Brain microvascular endothelial cell (primary cell): ENCODE results near the gene LRRC43.

ENCODE experiments used
- DNase-seq: peaks from one replicate; pipeline ENCODE4 v3.0.0-alpha.2; 2020
- H3K27ac ChIP-seq: fragments of 250-450 bp; sonication (Bioruptor Pico); 2 replicates; pipeline ENCODE4 v1.5.1; 2020; ENCODE audit warnings: mild to moderate bottlenecking, moderate library complexity
- H3K27me3 ChIP-seq: fragments of 250-450 bp; sonication (Bioruptor Pico); replicated peaks from 2 replicates; pipeline ENCODE4 v1.5.1; 2020; ENCODE audit warnings: mild to moderate bottlenecking
- H3K36me3 ChIP-seq: fragments of 250-450 bp; sonication (Bioruptor Pico); replicated peaks from 2 replicates; pipeline ENCODE4 v1.5.1; 2020; ENCODE audit warnings: mild to moderate bottlenecking
- H3K4me3 ChIP-seq: 2 replicates; pipeline ENCODE4 v1.5.1; 2011; ENCODE audit warnings: low read depth, mild to moderate bottlenecking, control low read depth, low read length, moderate library complexity
- CTCF ChIP-seq: IDR thresholded peaks from 2 replicates; pipeline ENCODE4 v1.5.1; 2011; ENCODE audit warnings: low read depth, mild to moderate bottlenecking, moderate library complexity, low read length, control low read depth, inconsistent platforms; ENCODE audit errors: missing control alignments
- in situ Hi-C: cut with HindIII; loops from 2 replicates; pipeline ENCODE4 v1.10.0; 2017; ENCODE audit warnings: low sequenced_read_pairs, low pct_ligation_motif_present

Gene LRRC43

GRCh38 chr12:122227341-122227740 is 44.4 kb downstream of the LRRC43 start:
- no peaks in the 10 kb centered on the region for H3K27me3 ChIP-seq
- no peak for TF ChIP-seq CTCF
- no peak overlapping the region for H3K27ac ChIP-seq
- in situ Hi-C loops: no loop called here
- DNase-seq: no peak
- no peaks in the 10 kb centered on the region for H3K36me3 ChIP-seq
- no peak overlapping the region for H3K4me3 ChIP-seq

GRCh38 chr12:122228092-122228491 is 45.2 kb downstream of the LRRC43 start:
- no peak for DNase-seq
- in situ Hi-C loops: no loop called here
- no peak overlapping the region for H3K27ac ChIP-seq
- TF ChIP-seq CTCF: no peak
- H3K27me3 ChIP-seq: no peaks in the 10 kb centered on the region
- no peak overlapping the region for H3K4me3 ChIP-seq
- H3K36me3 ChIP-seq: no peaks in the 10 kb centered on the region

GRCh38 chr12:122230798-122231197 is 47.9 kb downstream of the LRRC43 start:
- Histone ChIP-seq H3K27ac (no peak overlapping the region), H3K36me3 (peaks cover 8% of the 10 kb centered on the region), H3K27me3 (no peaks in the 10 kb centered on the region), H3K4me3 (no peak overlapping the region)
- in situ Hi-C loops: no loop called here
- DNase-seq: no peak
- TF ChIP-seq CTCF: no peak

- Histone ChIP-seq H3K27me3 (no peaks in the 10 kb centered on the region), H3K4me3 (no peak overlapping the region), H3K36me3 (peaks cover 12% of the 10 kb centered on the region), H3K27ac (no peak overlapping the region)
- in situ Hi-C loops: no loop called here
- no peak for DNase-seq
- no peak for TF ChIP-seq CTCF
Observed at GRCh38 chr12:122232691-122233090, 49.8 kb downstream of the LRRC43 start.

GRCh38 chr12:122235741-122236140 is 52.8 kb downstream of the LRRC43 start:
- peaks cover 14% of the 10 kb centered on the region for H3K36me3 ChIP-seq
- in situ Hi-C loops: no loop called here

More at GRCh38 chr12:122235741-122236140, 52.8 kb downstream of the LRRC43 start:
- Histone ChIP-seq H3K27me3 (no peaks in the 10 kb centered on the region), H3K27ac (no peak overlapping the region), H3K4me3 (no peak overlapping the region)
- no peak for DNase-seq
- TF ChIP-seq CTCF: no peak
